NCI-H82 treated with DMSO at 0.1 percent for 48 hours (cell line): ENCODE measurements around the gene ALDH8A1.

Source experiments
- DNase-seq: peaks from one replicate; lab custom pipeline; 2025; ENCODE audit not compliant: unreplicated experiment; lab: John Stamatoyannopoulos, UW

ALDH8A1 gene

GRCh38 chr6:134949927-134950326, at the start of gene ALDH8A1:
Gene ALDH8A1 (minus strand): TSS chr6:134950101. CDS start chr6:134950053, 48 bp downstream.
- no peak for DNase-seq

DNA sequence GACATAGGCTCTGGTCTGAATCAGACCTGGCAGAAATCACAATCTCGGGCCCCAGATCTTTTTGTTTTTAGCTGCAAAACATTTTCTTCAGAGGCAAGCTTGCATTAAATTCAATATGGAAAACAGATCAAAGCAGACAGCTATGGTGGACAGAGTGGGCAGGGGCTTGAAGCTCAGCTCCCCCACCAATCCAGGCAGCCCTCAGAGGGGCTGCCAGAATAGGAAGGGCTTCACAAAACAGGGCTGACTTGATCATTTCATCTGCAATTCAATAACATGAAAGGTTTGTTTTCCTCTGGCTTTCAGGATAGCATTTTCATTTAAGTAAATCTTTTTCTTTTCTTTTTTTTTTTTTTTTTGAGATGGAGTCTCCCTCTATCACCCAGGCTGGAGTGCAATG, 49.2 kb upstream of the ALDH8A1 start:
- no peak for DNase-seq

DNA sequence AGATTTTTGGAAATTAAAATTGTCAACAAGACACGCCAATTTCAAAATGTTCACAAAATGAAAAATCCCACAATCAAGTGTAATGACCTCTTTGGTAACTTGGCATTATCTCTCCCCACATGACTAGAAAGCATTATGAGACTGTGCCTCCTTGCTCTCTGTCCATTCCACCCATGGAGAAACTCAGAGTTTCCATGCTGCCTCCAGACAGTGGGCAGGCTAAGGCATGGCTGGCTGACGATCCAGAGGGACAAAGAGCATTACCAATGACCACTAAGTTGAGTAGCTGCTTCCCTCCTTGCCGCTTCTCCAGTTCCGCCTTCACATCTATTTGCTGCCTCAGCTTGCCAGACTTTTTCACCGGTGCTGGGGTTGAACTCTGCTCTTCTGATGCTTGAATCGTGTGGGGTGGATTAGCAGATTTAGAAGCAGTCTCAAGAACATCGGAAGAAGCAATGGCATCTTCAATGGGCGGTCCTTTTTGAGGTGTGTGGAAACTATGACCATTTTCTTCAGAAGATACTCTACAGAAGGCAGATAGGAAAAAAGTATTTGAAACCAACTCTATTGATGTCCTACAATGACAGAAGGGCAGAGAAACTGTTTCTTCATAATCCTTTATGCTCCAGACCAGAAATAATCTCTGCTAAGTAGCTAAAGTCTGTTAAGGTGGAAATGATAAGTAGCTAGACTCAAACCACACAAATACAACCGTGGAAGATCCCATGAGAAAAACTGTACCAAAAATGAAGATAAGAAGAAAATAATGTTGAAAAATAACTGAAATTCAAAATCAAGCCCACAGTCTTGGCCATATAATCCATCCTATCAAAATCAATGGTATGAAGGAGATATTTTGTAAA, 47.5 kb upstream of the ALDH8A1 start:
- peak; percentile 81 for DNase-seq

DNA sequence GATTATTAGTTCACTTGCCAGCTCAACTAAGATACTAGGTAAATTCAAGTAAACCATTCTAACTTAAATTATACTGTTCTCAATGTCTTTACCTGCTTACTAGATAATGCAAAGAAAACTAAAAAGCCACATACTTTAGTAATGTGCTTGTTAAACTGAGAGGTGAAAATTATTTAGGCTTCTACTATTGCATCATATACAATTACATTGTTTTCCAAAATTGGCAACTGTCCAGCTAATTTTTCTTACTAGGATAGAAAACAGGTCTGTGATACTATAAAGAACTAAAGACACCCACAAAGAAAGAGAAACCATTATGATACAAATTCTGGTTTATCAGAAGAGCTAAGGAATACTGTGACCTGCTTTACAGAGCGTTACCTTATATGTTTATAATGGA, 45.6 kb upstream of the ALDH8A1 start:
- DNase-seq = no peak

DNA sequence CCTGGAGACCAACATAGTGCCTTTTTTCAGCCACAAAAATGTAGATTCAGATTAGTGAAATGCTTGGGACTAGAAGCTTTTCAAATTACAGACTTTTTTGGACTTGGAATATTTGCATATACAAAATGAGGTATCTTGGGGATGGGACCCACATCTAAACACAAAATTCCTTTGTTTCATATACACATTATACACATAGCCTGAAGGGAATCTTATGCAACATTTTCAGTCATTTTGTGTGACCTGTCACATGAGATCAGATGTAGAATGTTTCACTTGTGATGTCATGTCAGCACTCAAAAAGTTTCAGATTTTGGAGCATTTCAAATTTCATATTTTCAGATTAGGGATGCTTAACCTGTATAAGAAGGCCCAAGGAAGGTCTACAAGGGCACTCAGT, 44.5 kb upstream of the ALDH8A1 start:
- no peak for DNase-seq

GRCh38 chr6:134992155-134992554, 42.3 kb upstream of the ALDH8A1 start:
- DNase-seq = no peak

- DNase-seq = no peak
Observed at GRCh38 chr6:134990262-134990661, 40.4 kb upstream of the ALDH8A1 start.

DNA sequence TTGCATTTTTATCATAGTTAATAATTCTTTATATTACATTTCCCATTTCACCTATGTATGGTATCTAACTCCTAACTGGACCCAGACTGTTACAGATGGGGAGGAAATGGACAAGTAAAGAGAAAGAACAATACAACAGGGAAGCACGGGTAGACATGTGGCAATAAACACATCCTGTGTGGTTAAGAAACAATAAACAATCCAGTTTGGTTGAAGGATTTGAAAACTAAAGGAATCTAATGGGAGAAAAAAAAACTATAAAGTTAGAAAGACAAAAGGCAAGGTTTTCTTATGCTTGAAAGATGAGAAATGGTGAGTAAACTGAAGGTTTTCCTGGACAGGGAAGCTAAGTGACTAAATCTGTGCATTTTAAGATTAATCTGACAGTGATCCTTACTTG, 34.9 kb upstream of the ALDH8A1 start:
- no peak for DNase-seq

DNA sequence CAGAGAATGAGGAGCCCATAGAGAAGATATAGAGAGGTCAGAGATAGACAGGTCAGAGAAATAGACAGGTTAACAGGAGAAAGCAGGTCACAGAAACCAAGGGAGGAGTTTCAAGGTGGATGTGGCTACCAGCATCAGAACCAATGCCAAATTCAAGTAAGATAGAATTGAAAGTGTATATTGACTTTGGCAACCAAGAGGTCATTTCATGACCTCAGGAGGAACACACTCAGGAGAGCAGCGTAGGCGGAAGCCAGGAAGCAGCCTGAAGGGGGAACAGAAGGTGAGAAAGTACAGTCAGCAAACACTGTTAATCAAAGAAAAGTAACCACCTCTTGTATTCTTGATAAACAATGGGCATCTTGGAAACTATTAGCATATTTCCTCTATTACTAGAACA, 33.9 kb upstream of the ALDH8A1 start:
- no peak for DNase-seq

- DNase-seq = no peak
Observed at GRCh38 chr6:134982161-134982560, 32.3 kb upstream of the ALDH8A1 start.

- DNase-seq = no peak
Observed at GRCh38 chr6:134980846-134981245, 30.9 kb upstream of the ALDH8A1 start.

DNA sequence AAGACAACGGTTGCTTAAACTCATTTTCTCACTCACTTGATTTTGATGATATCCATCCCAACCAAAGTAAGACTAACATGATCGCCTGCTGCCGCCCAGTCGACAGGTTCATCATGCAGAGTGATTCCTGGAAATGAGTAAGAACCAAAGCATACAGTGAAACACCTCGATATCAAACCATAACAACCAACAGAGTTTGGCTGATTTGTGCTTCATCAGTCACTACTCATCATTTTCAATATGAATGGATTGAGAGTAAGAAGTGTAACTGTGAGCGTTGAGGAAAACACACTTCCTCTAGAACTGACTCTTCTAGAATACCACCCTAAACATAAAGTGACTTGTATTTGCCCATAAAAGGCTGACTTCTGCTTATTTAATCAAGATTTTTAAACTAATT, 29.2 kb upstream of the ALDH8A1 start:
- DNase-seq = no peak

DNA sequence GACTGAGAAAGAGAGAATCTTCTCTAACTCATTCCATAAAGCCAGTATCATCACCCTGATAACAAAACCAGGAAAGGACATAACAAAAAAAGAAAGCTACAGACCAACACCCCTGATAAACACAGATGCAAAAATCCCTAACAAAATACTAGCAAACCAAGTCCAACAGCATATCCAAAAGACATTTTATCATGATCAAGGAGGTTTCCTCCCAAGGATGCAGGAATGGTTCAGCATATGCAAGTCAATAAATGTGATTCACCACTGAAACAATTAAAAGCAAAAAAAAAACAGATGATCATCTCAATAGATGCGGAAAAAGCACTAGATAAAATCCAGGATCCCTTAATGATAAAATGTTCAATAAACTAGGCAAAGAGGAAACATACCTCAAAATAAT, 24.5 kb upstream of the ALDH8A1 start:
- DNase-seq = no peak

- no peak for DNase-seq
Observed at GRCh38 chr6:134967711-134968110, 17.8 kb upstream of the ALDH8A1 start.

DNA sequence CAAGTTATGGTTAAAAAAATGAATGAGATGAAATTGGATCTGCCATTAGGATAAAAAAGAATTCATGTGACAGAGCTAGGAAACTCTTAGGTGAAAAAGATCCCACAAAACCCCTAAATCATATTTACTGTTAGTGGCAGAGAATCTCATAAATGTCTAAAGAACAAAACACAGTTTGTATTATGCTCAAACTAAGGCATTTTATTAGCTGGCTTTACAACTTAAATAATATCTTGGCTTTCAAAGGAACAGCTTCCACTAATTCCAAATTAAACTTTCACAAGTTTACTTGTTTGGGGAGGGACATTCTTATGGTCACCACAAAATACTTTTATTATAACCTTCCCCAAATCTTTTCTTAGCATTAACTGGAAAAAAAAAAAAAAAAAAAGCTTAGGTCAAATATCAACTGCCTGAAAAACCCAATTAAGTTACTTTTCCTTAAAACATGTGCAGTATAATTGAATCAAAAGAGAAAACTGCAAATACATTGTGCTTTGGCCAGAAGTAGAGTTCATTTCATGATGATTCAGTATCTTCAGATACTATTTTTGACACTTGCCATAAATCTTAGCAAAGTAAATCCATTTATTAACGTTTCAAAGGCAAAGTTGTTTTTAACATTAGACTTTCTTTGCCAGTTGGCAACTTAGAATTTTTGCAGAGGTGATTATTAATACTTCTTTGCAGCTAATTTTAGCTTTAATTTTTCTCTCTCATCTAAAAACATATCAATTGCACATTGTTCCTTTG, 14.7 kb upstream of the ALDH8A1 start:
- no peak for DNase-seq

DNA sequence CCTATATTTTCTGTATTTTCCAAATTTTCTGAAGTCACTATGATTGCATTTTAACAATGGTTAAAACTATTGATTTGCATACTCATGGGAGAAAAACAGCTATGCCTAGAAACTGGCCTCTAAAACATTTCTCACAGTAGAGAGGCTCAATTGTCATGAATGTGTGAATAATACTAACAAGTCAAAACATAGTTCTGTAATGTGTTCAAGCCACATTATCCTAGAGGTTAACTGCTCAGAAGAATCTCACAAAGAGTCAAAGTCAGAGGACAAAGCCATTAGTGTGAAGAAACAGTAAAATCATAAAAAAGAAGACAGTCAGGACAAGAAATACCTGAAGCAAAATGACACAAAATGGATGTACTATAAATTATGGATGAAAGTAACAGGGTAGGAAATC, 12.5 kb upstream of the ALDH8A1 start:
- no peak for DNase-seq

DNA sequence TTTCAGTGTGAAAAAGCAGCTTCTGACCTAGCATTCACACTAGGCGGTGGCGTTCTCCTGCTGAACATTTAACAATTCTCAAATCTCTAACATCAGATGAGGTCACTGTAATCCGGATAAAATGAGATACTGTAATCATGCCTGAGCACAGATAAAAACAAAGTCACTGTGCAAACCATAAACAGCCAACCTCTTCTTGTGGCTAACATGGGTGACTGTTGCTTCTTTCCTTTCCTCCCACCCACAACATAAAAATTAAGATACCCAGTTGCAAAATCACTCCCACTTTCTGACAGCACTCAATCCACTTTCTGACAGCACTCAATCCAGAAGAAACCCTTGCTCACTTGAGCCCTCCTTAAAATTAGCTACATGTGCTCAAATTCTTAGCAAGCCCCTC, 11.5 kb upstream of the ALDH8A1 start:
- DNase-seq = no peak

- DNase-seq = no peak
Observed at GRCh38 chr6:134959603-134960002, 9.7 kb upstream of the ALDH8A1 start.

DNA sequence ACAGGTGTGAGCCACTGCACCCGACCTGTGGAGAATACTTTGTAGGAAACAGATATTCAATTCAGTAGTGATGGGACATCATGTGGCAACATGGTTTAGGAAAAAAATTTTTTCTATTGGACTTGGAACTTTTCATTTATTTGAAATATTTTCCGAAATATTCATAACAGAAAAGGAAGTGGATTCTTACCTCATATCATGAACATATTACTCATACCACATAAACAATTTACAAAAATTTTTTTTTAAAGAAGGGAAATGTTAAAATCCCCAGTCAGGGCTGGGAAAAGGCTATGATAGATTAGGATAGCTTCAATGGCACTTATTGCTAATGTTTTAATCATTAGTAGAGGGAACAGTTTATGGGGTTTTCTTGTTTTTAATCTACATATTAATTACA, 6.8 kb upstream of the ALDH8A1 start:
- DNase-seq = no peak

GRCh38 chr6:134956032-134956431, 6.1 kb upstream of the ALDH8A1 start:
- DNase-seq = no peak

DNA sequence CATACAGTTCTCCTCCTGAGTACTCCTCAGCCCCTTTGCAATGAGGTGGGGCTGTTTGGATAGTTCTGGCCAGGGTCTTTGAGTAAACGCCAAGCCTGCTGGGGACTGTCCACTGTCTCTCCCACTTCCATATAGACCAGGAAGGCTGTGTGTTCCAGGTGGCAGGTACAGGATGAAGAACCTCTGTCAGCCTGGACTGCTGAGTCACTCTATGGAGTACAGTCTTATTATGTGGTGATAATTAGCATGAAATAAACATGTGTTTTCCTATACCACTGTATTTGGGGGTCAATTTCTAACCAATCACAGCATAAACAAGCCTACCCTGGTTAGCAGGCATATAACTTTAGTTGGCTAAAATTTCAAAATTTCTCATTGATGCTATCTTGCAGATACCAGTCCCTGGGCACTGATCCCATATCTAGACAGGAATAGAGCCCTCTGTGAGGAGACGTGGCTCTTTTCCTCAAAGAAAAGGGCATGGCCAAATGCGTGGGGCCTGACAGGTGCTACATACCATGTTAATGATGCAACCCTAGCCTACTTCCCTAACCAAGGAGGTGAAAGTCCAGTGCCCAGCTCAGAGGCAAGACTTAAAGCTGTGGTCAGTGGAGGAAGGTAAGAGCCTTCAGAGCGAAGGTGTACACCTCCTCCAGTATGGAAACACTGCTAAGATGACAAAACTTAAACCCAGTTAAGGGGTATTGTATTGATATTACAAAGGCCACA, 4.5 kb upstream of the ALDH8A1 start:
- no peak for DNase-seq
